GM03348 (cell line): Measurements from ENCODE around the gene COL4A5.

ENCODE experiments used
- DNase-seq: peaks from one replicate; pipeline ENCODE4 v3.0.0; 2012; ENCODE audit warnings: low spot score

The COL4A5 gene

GRCh38 chrX:108641589-108642272 lies 202.1 kb downstream of the COL4A5 start:
- DNase-seq: no peak

GRCh38 chrX:108642273-108642628 lies 202.6 kb downstream of the COL4A5 start:
- DNase-seq: no peak

- DNase-seq: no peak
These were observed 225.1 kb downstream of the COL4A5 start for GRCh38 chrX:108664701-108665100.

- DNase-seq: no peak
These were observed 226.5 kb downstream of the COL4A5 start for GRCh38 chrX:108666101-108666500.

GRCh38 chrX:108671526-108671925 lies 231.9 kb downstream of the COL4A5 start:
- no peak for DNase-seq

- no peak for DNase-seq
These were observed 257.1 kb downstream of the COL4A5 start for GRCh38 chrX:108696690-108697089.

GRCh38 chrX:108699368-108699767 lies 259.7 kb downstream of the COL4A5 start:
- peak; percentile 5 for DNase-seq

GRCh38 chrX:108701633-108702032 lies 262.0 kb downstream of the COL4A5 start:
- DNase-seq: no peak

- no peak for DNase-seq
These were observed 262.9 kb downstream of the COL4A5 start for GRCh38 chrX:108702530-108702929.

- DNase-seq: no peak
These were observed 265.2 kb downstream of the COL4A5 start for GRCh38 chrX:108704839-108705238.

GRCh38 chrX:108712886-108713285 lies 273.2 kb downstream of the COL4A5 start:
- DNase-seq: no peak

- DNase-seq: no peak
These were observed 282.9 kb downstream of the COL4A5 start for GRCh38 chrX:108722561-108722960.

GRCh38 chrX:108726748-108727147 lies 287.1 kb downstream of the COL4A5 start:
- no peak for DNase-seq

- DNase-seq: no peak
These were observed 291.5 kb downstream of the COL4A5 start for GRCh38 chrX:108731153-108731552.

- no peak for DNase-seq
These were observed 293.1 kb downstream of the COL4A5 start for GRCh38 chrX:108732630-108733321.

- DNase-seq: no peak
These were observed 294.8 kb downstream of the COL4A5 start for GRCh38 chrX:108734426-108734825.

GRCh38 chrX:108735091-108735678 lies 295.5 kb downstream of the COL4A5 start:
- DNase-seq: no peak

- peak; percentile 9 for DNase-seq
These were observed 296.3 kb downstream of the COL4A5 start for GRCh38 chrX:108735679-108736508.

GRCh38 chrX:108736509-108737479 lies 297.2 kb downstream of the COL4A5 start, which contains the start of gene IRS4:
Gene IRS4, minus strand, starts transcription at chrX:108736563.
- DNase-seq: no peak

- DNase-seq: no peak
These were observed 298.1 kb downstream of the COL4A5 start for GRCh38 chrX:108737754-108738153.

- DNase-seq: no peak
These were observed 300.7 kb downstream of the COL4A5 start for GRCh38 chrX:108740299-108740774.
